Measurements from ENCODE around the gene VAV2. TPM values are rescaled to one million over a fixed set of nuclear protein-coding genes. Genes with fewer than 3 reads are reported as not detected.
"Not testable (repeated sequence)": the region's sequence is repeated elsewhere in the genome, so short reads cannot be mapped to it uniquely, and the experiment has no call there.

VAV2 gene
- total RNA-seq, 1 donor from 2014 or later = 7.6 TPM

- intact Hi-C loops (cut with DNase I) = no loop called here
- ATAC-seq (peak; percentile 45), DNase-seq (ENCODE audit: missing footprints) (peak; percentile 66)
Measured at GRCh38 chr9:133960568-133961129, 31.5 kb downstream of the VAV2 start.

GRCh38 chr9:133959966-133960567, 32.1 kb downstream of the VAV2 start:
- intact Hi-C loops (cut with DNase I) = no loop called here
- peak; percentile 42 for DNase-seq (ENCODE audit: missing footprints)
- ATAC-seq = no peak

GRCh38 chr9:133959171-133959570, 33.0 kb downstream of the VAV2 start:
- intact Hi-C loops (cut with DNase I) = no loop called here
- peak; percentile 22 for DNase-seq (ENCODE audit: missing footprints)
- no peak for ATAC-seq

GRCh38 chr9:133958756-133959155, 33.4 kb downstream of the VAV2 start:
- ATAC-seq (no peak), DNase-seq (ENCODE audit: missing footprints) (peak; percentile 47)
- intact Hi-C loops (cut with DNase I) = no loop called here

GRCh38 chr9:133957772-133958171, 34.4 kb downstream of the VAV2 start:
- DNase-seq (ENCODE audit: missing footprints); intact Hi-C loops (cut with DNase I); ATAC-seq: not testable (repeated sequence)

GRCh38 chr9:133957328-133957727, 34.8 kb downstream of the VAV2 start:
- DNase-seq (ENCODE audit: missing footprints) (peak; percentile 26), ATAC-seq (no peak)
- intact Hi-C loops (cut with DNase I) = no loop called here

GRCh38 chr9:133956520-133957076, 35.5 kb downstream of the VAV2 start:
- intact Hi-C loops (cut with DNase I) = no loop called here
- peak; percentile 37 for DNase-seq (ENCODE audit: missing footprints)
- peak; percentile 36 for ATAC-seq

GRCh38 chr9:133955821-133956411, 36.2 kb downstream of the VAV2 start:
- intact Hi-C loops (cut with DNase I) = no loop called here
- ATAC-seq (no peak), DNase-seq (ENCODE audit: missing footprints) (peak; percentile 53)

- no peak for ATAC-seq
- intact Hi-C loops (cut with DNase I) = no loop called here
- DNase-seq (ENCODE audit: missing footprints) = peak; percentile 20
Measured at GRCh38 chr9:133954862-133955529, 37.1 kb downstream of the VAV2 start.

- intact Hi-C loops (cut with DNase I) = no loop called here
- DNase-seq (ENCODE audit: missing footprints) (peak; percentile 47), ATAC-seq (no peak)
Measured at GRCh38 chr9:133953976-133954709, 38.0 kb downstream of the VAV2 start.

- ATAC-seq (no peak), DNase-seq (ENCODE audit: missing footprints) (peak; percentile 17)
- intact Hi-C loops (cut with DNase I) = no loop called here
Measured at GRCh38 chr9:133953621-133953975, 38.5 kb downstream of the VAV2 start.

GRCh38 chr9:133952598-133953550, 39.2 kb downstream of the VAV2 start:
- intact Hi-C loops (cut with DNase I) = no loop called here
- peak; percentile 70 for DNase-seq (ENCODE audit: missing footprints)
- ATAC-seq = no peak

- intact Hi-C loops (cut with DNase I) = no loop called here
- ATAC-seq (no peak), DNase-seq (ENCODE audit: missing footprints) (peak; percentile 46)
Measured at GRCh38 chr9:133951265-133951664, 40.9 kb downstream of the VAV2 start.

- intact Hi-C loops (cut with DNase I) = no loop called here
- ATAC-seq (peak; percentile 62), DNase-seq (ENCODE audit: missing footprints) (peak; percentile 59)
Measured at GRCh38 chr9:133950629-133951111, 41.5 kb downstream of the VAV2 start.

- intact Hi-C loops (cut with DNase I) = no loop called here
- no peak for ATAC-seq
- no peak for DNase-seq (ENCODE audit: missing footprints)
Measured at GRCh38 chr9:133950192-133950591, 41.9 kb downstream of the VAV2 start.

- DNase-seq (ENCODE audit: missing footprints) = peak; percentile 28
- intact Hi-C loops (cut with DNase I) = loop anchor here (5.0 kb wide), 1 partner anchor 43 kb away; the partner anchor contains the start of gene VAV2
- no peak for ATAC-seq
Measured at GRCh38 chr9:133949486-133950061, 42.5 kb downstream of the VAV2 start.

All from Right ventricle myocardium inferior (tissue), 1 donor.